A673 (cell line): ENCODE data around the gene RSAD2. TPM values are rescaled to one million over a fixed set of nuclear protein-coding genes. Genes with fewer than 3 reads are reported as not detected.

Experiments used
- BruUV-seq: library from RNA; stranded (reverse); fragments of 400-500 nt; replicated peaks from 2 replicates; lab custom pipeline; 2021; lab: Mats Ljungman, UMichigan
- CTCF ChIA-PET: fragments of 300-600 bp; sonication (Branson Sonifier 250); formaldehyde crosslinking; loops from one replicate; lab custom pipeline; 2022; ENCODE audit warnings: antibody characterized with exemption; lab: Charles Lee
- POLR2A ChIA-PET: fragments of 300-600 bp; sonication (Branson Sonifier 250); formaldehyde crosslinking; loops from one replicate; lab custom pipeline; 2022; ENCODE audit warnings: antibody characterized with exemption; ENCODE audit not compliant: low non-redundant PET; lab: Charles Lee
- DNase-seq: peaks from one replicate; pipeline ENCODE4 v3.0.0-alpha.2; 2015; ENCODE audit warnings: low spot score
- H3K27ac ChIP-seq: fragments of 200-600 bp; sonication (generic); 2 replicates; pipeline ENCODE4 v1.5.1; 2016; ENCODE audit warnings: mixed run types, low read depth, mild to moderate bottlenecking, mixed read lengths, antibody characterized with exemption, low read length; ENCODE audit not compliant: poor library complexity, severe bottlenecking
- H3K27me3 ChIP-seq: fragments of 200-600 bp; sonication (generic); replicated peaks from 2 replicates; pipeline ENCODE4 v1.6.1; 2017; ENCODE audit warnings: mixed run types, low read depth, mild to moderate bottlenecking, mixed read lengths, antibody characterized with exemption, low read length; ENCODE audit not compliant: insufficient read depth, poor library complexity
- H3K36me3 ChIP-seq: fragments of 200-600 bp; sonication (generic); 2 replicates; pipeline ENCODE4 v1.6.1; 2016; ENCODE audit warnings: mixed run types, mild to moderate bottlenecking, mixed read lengths, antibody characterized with exemption, low read length; ENCODE audit not compliant: insufficient read depth, poor library complexity, severe bottlenecking
- H3K4me1 ChIP-seq: fragments of 200-600 bp; sonication (generic); 2 replicates; pipeline ENCODE4 v1.6.1; 2017; ENCODE audit warnings: mixed run types, mild to moderate bottlenecking, mixed read lengths, antibody characterized with exemption, low read length; ENCODE audit not compliant: insufficient read depth, poor library complexity, severe bottlenecking
- H3K4me3 ChIP-seq: fragments of 200-600 bp; sonication (generic); 2 replicates; pipeline ENCODE4 v1.5.1; 2016; ENCODE audit warnings: low read depth, mixed run types, mild to moderate bottlenecking, mixed read lengths, low read length; ENCODE audit not compliant: poor library complexity, severe bottlenecking
- H3K9me3 ChIP-seq: fragments of 200-600 bp; sonication (generic); 2 replicates; pipeline ENCODE4 v1.6.1; 2016; ENCODE audit warnings: mixed run types, low read depth, mild to moderate bottlenecking, mixed read lengths, antibody characterized with exemption, low read length; ENCODE audit not compliant: poor library complexity, severe bottlenecking
- CTCF ChIP-seq: fragments of 300-800, 200-600 bp; sonication (generic); conservative IDR thresholded peaks from 2 replicates; pipeline ENCODE4 v1.5.1; 2017; ENCODE audit warnings: low read depth, mild to moderate bottlenecking, antibody characterized with exemption, low read length, moderate library complexity, mixed read lengths
- EZH2 ChIP-seq: fragments of 200-600 bp; sonication (generic); IDR thresholded peaks from 2 replicates; pipeline ENCODE4 v1.6.1; 2017; ENCODE audit warnings: borderline replicate concordance, low read depth, mild to moderate bottlenecking, mixed read lengths, antibody characterized with exemption, low read length; ENCODE audit not compliant: poor library complexity, severe bottlenecking
- intact Hi-C: fragments of 100-400 bp; cut with micrococcal nuclease; formaldehyde crosslinking; loops from one replicate; pipeline ENCODE4 v1.10.0; 2022; ENCODE audit not compliant: unreplicated experiment
- total RNA-seq: library from RNA; stranded (reverse); gene quantifications from 2 replicates; pipeline ENCODE4 v1.2.3, GENCODE V29; 2021

The RSAD2 gene
- total RNA-seq, 1 experiment from 2014 or later, result 2.2 TPM

- H3K36me3 ChIP-seq, result no peaks in the 10 kb centered on the region
- no peak overlapping the region for H3K27ac ChIP-seq
- DNase-seq, result no peak
- no peaks in the 10 kb centered on the region for H3K27me3 ChIP-seq
- CTCF ChIA-PET, result no interaction called here
- POLR2A ChIA-PET, result no interaction called here
- TF ChIP-seq CTCF, result no peak
- TF ChIP-seq EZH2, result no peak
- no TSS peak for BruUV-seq
- H3K4me1 ChIP-seq, result no peaks in the 10 kb centered on the region
- no peak overlapping the region for H3K4me3 ChIP-seq
- intact Hi-C loops, result no loop called here
- peaks cover 5% of the 10 kb centered on the region for H3K9me3 ChIP-seq
Observed at GRCh38 chr2:6874032-6874431, 3.5 kb upstream of the RSAD2 start.

GRCh38 chr2:6876309-6876708, 1.3 kb upstream of the RSAD2 start:
- no peak overlapping the region for H3K4me3 ChIP-seq
- H3K4me1 ChIP-seq, result no peaks in the 10 kb centered on the region
- H3K27me3 ChIP-seq, result no peaks in the 10 kb centered on the region
- TF ChIP-seq EZH2, result no peak
- TF ChIP-seq CTCF, result no peak
- no peaks in the 10 kb centered on the region for H3K36me3 ChIP-seq
- peaks cover 5% of the 10 kb centered on the region for H3K9me3 ChIP-seq
- no peak overlapping the region for H3K27ac ChIP-seq
- BruUV-seq, result no TSS peak
- intact Hi-C loops, result no loop called here
- no peak for DNase-seq
- CTCF ChIA-PET, result no interaction called here
- POLR2A ChIA-PET, result no interaction called here

GRCh38 chr2:6878549-6878948, 972 bp downstream of the RSAD2 start:
- TF ChIP-seq CTCF, result no peak
- TF ChIP-seq EZH2, result no peak
- intact Hi-C loops, result no loop called here
- Histone ChIP-seq H3K4me1 (peaks cover under 1% of the 10 kb centered on the region), H3K9me3 (peaks cover 5% of the 10 kb centered on the region), H3K4me3 (no peak overlapping the region), H3K27me3 (no peaks in the 10 kb centered on the region), H3K36me3 (no peaks in the 10 kb centered on the region), H3K27ac (no peak overlapping the region)
- no peak for DNase-seq
- BruUV-seq, result no TSS peak
- ChIA-PET CTCF (no interaction called here), POLR2A (no interaction called here)
